HTR-8/SVneo (cell line): ENCODE measurements around the gene PTGES.
"Not testable (repeated sequence)": the region's sequence is repeated elsewhere in the genome, so short reads cannot be mapped to it uniquely, and the experiment has no call there.

ENCODE experiments used
- DNase-seq: peaks from one replicate; pipeline ENCODE4 v3.0.0; 2011; ENCODE audit warnings: low spot score, mixed read lengths; ENCODE audit not compliant: insufficient read length
- FAIRE-seq: peaks from 2 replicates; lab custom pipeline; 2011; peaks lifted over from hg19 to GRCh38; lab: Jason Lieb, UNC

Gene PTGES, protein sequence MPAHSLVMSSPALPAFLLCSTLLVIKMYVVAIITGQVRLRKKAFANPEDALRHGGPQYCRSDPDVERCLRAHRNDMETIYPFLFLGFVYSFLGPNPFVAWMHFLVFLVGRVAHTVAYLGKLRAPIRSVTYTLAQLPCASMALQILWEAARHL

GRCh38 chr9:129752900-129753729 is at the start of gene PTGES:
TSS of gene PTGES (minus strand) at chr9:129753042. CDS start at chr9:129753012, 30 bp downstream.
- DNase-seq (peak; percentile 78), FAIRE-seq (no peak)

DNA sequence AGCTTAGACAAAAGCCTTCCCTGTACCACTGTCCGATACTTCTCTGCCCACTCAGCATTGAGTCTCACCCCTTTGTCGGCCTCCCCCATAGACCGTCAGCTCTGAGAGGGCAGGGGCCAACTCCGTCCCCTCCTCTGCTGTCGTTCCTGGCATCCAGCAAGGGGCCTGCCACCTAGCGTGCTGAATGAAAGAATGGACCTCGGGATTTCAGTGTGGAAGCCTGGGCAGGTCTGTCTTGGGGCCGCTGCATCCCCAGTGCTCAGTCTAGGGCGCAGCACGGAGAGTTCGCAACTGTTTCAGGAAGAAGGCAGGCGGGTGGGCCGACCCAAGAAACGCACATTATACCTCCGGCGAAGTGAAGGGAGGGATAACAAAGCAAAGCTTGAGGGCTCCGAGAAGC is 48.7 kb upstream of the PTGES start:
- no peak for DNase-seq
- no peak for FAIRE-seq

- no peak for DNase-seq
- FAIRE-seq, result no peak
Measured at GRCh38 chr9:129798973-129799372, 46.1 kb upstream of the PTGES start.

- not testable (repeated sequence) for FAIRE-seq
Measured at GRCh38 chr9:129796029-129796428, 43.2 kb upstream of the PTGES start.

GRCh38 chr9:129794549-129794948 is 41.7 kb upstream of the PTGES start:
- no peak for DNase-seq
- no peak for FAIRE-seq

More at GRCh38 chr9:129796029-129796428, 43.2 kb upstream of the PTGES start:
- not testable (repeated sequence) for DNase-seq

DNA sequence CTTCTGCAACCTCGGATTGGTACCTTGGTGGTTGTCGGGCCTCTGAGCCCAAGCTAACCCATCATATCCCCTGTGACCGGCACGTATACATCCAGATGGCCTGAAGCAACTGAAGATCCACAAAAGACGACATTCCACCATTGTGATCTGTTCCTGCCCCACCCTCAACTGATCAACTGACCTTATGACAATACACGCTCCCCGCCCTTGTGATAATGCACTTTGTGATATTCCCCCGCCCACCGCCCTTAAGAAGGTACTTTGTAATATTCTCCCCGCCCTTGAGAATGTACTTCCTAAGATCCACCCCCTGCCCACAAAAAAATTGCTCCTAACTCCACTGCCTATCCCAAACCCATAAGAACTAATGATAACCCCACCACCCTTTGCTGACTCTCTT is 33.6 kb upstream of the PTGES start:
- no peak for FAIRE-seq
- no peak for DNase-seq

DNA sequence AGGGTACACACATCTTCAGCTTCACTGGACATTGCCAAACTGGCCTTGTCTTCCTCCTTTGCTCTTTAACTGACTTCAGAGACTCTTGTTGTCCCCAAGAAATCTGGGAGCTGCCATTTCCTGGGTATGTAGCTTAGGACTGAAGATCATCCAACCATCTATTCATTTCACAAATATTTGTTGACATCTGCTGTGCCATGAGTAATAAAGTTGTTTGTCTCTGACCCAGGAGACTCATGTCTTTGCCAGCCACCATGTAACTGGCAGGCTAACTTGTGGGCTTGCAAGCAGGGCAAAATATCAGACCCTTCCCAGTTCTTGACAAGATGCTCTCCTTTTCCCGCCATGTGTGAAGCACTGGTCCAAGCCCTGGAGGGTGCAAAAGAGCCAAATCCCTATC is 33.0 kb upstream of the PTGES start:
- FAIRE-seq (no peak), DNase-seq (no peak)

GRCh38 chr9:129784970-129785369 is 32.1 kb upstream of the PTGES start:
- not testable (repeated sequence) for FAIRE-seq, DNase-seq

DNA sequence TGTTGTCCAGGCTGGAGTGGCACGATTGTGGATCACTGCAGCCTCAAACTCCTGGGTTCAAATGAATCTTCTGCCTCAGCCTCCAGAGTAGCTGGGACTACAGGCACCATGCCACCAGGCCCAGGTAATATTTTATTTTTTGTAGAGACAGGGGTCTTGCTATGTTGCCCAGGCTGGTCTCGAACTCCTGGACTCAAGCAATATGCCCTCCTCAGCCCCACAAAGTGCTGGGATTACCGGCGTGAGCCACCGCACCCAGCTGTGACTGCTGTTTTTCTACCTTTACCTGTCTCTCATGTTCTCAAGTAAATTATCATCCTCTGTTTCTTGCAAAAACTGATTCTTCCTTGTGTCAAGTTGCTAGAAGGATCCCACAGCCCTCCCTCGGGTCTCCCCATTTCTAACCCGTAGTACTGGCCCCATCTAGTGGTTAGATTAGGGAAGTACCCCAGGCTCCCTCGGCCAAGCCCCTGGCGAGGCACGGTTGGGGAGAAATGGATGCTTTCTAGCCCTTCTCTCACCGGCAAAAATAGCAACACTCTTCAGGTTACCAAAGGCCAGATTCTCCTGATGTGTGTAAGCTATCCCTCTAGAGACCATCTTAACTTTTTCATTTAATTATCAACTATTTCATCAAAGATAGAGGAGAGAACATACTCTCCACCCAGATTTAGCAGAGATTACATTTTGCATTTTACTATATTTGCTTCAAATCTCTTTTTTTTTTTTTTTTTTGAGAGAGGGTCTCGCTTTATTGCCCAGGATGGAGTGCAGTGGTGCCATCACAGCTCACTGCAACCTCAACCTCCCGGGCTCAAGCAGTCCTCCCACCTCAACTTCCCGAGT is 30.9 kb upstream of the PTGES start:
- peak; percentile 79 for DNase-seq
- no peak for FAIRE-seq

- DNase-seq (no peak), FAIRE-seq (no peak)
Measured at GRCh38 chr9:129781981-129782380, 29.1 kb upstream of the PTGES start.

GRCh38 chr9:129781131-129781530 is 28.3 kb upstream of the PTGES start:
- DNase-seq (no peak), FAIRE-seq (no peak)

DNA sequence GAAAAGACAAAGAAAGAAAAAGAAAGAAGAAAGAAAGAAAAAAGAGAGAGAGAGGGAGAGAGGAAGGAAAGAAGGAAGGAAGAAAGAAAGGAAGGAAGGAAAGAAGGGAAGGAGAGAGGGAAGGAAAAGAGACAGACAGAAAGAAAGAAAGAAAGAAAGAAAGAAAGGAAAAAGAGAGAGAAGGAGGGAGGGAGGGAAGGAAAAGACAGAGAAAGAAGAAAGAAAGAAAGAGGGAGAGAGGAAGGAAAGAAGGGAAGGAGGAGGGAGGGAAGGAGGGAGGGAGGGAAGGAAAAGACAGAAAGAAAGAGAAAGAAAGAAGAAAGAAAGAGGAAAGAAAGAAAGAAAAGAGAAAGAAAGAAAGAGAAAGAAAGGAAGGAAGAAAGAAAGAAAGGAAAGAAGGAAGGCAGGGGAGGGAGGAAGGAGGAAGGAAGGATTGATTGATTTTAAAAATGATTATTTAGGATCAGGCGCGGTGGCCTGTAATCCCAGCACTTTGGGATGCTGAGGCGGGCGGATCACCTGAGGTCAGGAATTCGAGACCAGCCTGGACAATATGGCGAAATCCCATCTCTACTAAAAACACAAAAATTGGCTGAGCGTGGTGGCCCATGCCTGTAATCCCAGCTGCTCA is 26.8 kb upstream of the PTGES start:
- FAIRE-seq (no peak), DNase-seq (no peak)

DNA sequence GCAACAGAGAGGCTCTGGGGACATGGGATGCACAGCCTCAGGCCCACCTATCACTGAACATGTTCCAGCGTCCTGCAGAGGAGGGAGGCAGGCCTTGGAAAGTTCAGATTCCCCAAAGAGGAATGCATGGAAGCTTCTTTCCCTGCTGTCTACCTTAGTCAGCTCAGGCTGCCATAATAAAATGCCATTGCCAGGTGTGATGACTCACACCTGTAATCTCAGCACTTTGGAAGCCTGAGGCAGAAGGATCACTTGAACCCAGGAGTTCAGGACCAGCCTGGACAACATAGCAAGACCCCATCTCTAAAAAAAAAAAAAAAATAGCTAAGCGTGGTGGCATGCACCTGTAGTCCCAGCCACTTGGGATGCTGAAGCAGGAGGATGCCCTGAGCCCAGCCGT is 25.6 kb upstream of the PTGES start:
- no peak for DNase-seq
- FAIRE-seq, result no peak

DNA sequence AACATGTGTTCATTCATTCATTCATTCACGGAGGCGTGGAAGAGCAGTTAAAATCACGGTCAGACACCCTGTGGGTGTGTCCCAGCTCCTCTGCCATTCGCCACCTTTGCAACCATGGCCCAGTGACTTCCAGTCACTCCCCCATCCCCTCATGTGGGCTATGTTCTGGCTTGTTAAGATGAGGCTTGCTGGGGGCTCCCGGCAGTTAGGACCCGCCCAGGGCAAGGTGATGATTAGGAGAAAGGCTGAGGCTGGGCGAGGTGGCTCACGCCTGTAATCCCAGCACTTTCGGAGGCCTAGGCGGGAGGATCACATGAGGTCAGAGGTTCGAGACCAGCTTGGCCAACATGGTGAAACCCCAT is 24.9 kb upstream of the PTGES start:
- DNase-seq (no peak), FAIRE-seq (no peak)

DNA sequence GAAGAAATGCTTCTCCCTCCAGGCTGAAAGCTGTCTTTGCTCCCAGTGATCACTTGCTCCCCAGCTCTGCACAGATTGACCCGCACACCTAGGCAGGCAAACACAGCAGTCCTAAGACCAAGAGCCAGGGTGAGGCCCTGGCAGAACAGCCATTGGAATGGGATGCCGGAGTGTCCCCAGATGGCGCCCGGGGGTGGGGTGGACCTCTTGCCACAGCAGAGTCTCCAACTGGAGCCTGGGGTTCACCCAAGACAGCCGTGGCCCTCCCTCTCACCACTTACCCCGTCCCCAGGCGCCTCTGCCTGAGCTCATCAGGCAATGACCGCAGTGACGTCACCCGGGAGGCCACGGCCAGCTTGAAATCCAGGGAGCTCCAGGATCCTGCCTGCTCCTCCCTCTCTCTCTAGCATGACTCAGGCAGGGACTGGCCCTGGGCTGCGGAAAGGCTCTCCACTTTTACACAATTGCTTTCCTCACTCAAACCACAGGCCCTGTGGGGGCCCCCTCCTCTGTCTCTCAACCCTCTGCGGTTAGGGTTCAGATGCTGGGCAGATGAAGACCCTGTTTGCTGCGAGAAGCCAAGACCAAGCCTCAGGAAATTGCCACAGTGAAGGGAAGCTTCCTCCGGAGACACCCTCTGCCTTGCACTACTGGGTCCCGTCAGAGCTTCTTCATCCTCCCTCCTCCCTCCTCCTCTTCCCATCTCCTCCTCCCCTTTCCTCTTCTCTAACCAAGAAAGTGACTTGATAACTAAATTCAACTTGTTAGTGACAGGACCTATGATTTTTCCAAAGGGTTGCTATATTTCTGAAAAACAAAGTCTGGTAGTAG is 24.3 kb upstream of the PTGES start:
- DNase-seq (peak; percentile 95), FAIRE-seq (no peak)

- FAIRE-seq (no peak), DNase-seq (no peak)
Measured at GRCh38 chr9:129776566-129776937, 23.7 kb upstream of the PTGES start.

- DNase-seq, FAIRE-seq: not testable (repeated sequence)
Measured at GRCh38 chr9:129776096-129776495, 23.3 kb upstream of the PTGES start.

DNA sequence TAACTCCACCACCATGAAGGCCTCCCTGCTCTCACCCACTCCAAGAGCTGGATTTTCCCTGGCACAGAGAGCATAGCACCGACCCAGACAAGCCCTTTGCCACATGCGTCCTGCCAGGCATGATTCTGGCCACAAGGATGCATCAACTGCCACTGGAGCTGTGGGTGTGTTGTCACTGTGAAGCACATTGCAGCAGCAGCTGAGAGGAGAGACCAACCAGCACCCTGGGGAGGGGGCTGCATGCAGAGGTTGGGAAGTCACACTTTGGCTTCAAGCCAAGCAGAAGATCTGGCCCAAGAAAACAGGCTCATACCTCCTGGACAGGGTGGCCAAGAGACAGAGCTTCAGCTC is 22.6 kb upstream of the PTGES start:
- FAIRE-seq, result no peak
- DNase-seq, result no peak

- no peak for FAIRE-seq
- no peak for DNase-seq
Measured at GRCh38 chr9:129774791-129775447, 22.1 kb upstream of the PTGES start.
